HFFc6 (cell line): ENCODE results near the gene CCDC148. TPM values are rescaled to one million over a fixed set of nuclear protein-coding genes. Genes with fewer than 3 reads are reported as not detected.

Experiments used
- DNase-seq: peaks from one replicate; pipeline ENCODE4 v3.0.0-alpha.2; 2018
- H3K27ac Mint-ChIP-seq: 2 replicates; pipeline ENCODE4 v1.8.0; 2020; ENCODE audit warnings: mild to moderate bottlenecking, mixed read lengths
- H3K27me3 Mint-ChIP-seq: 2 replicates; pipeline ENCODE4 v1.8.0; 2021; ENCODE audit warnings: mild to moderate bottlenecking, moderate library complexity, mixed read lengths; ENCODE audit not compliant: insufficient read depth
- H3K36me3 Mint-ChIP-seq: 2 replicates; pipeline ENCODE4 v1.8.0; 2021; ENCODE audit warnings: low read depth, mixed read lengths
- H3K4me1 Mint-ChIP-seq: 2 replicates; pipeline ENCODE4 v1.8.0; 2020; ENCODE audit warnings: low read depth, mixed read lengths
- H3K4me3 Mint-ChIP-seq: 2 replicates; pipeline ENCODE4 v1.8.0; 2020; ENCODE audit warnings: mild to moderate bottlenecking, moderate library complexity, mixed read lengths
- H3K9me3 Mint-ChIP-seq: 2 replicates; pipeline ENCODE4 v1.8.0; 2020; ENCODE audit warnings: mild to moderate bottlenecking, mixed read lengths
- total RNA-seq, 6 experiments: library from RNA; stranded (reverse); fragmentation: NEBNext Ultra II Directional; extraction: Animal tissue kit (Norgen Biotek cat#: 25700); gene quantifications; 2 replicates in 1 of 6; 3 replicates in 5 of 6; pipeline ENCODE4 v1.2.3, GENCODE V29; 2021
- TF ChIP-seq, protein P1 (sequence below): fragments of 200-600 bp; sonication (generic); IDR thresholded peaks from 2 replicates; pipeline ENCODE4 v1.5.0; 2021; ENCODE audit warnings: antibody characterized with exemption, mild to moderate bottlenecking

Gene CCDC148
- total RNA-seq, 6 experiments from 2014 or later: 0.66 to 1.3 (median 0.84) TPM

DNA sequence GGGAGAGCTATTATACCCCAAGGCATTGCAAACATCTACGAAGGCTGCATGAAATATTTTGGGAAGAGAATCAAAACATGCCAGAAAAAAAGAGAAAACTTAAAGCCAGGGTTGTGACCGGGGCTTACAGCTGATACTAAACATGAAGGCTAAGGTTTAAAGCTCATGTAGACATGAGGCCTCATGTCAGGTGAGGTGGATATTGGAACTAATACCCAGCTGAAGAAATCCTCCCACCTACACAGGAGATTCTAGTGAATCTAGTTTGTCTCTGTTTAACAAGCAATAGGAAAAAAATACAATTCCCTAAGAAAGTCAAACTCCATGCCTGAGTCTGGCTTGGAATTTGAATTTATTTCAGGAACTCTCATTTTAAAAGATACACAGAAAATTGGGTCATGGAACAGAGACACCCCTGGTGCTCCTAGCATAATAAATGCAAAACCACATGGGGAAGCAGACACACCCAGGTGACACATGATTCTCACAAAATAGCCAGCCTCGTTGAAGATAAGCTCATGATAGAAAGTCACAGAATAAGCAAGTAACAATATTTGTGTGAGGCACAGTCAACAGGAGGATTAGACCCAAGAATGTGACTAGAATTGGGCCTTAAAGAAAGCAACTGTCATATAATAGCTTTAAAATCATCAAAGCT is 312.7 kb downstream of the CCDC148 start:
- no peak overlapping the region for H3K4me3 Mint-ChIP-seq
- H3K27me3 Mint-ChIP-seq: peaks cover 6% of the 10 kb centered on the region; the same call in 1 of the 2 replicates
- H3K36me3 Mint-ChIP-seq: no peaks in the 10 kb centered on the region

DNA sequence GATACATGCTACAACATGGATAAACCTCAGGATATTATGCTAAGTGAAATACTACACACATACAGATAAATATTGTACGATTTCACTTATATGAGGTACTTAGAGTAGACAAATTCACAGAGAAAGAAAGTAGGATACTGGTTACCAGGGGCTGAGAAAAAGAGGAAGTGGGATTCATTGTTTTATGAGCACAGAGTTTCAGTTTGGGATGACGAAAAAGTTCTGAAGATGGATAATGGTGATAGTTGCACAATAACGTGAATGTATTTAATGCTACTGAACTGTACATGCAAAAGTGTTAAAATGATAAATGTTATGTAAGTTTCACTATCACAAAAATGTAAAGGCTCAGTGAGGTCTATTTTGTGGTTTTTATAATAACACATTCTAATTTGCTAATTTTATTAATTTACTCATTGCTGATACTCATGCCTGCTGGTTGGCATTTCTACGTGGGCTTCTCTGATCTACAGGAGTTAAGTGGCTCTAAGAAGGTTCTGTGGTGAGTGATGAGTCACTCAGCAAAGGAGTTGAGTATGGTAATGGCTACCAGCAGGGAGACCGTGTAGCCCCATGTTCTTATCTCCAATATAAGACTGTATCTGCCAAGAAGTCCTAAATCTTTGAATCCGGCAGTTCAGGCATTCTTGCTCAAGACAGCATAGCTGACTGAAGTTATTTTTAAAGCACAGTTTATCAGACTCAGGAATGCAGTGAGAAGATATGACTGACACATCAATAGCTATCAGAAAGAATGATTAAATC is 313.8 kb downstream of the CCDC148 start:
- H3K27me3 Mint-ChIP-seq: peaks cover 6% of the 10 kb centered on the region; the same call in 1 of the 2 replicates
- H3K9me3 Mint-ChIP-seq: no peaks in the 10 kb centered on the region
- H3K36me3 Mint-ChIP-seq: no peaks in the 10 kb centered on the region
- no peak overlapping the region for H3K4me3 Mint-ChIP-seq
- no peak for DNase-seq
- no peaks in the 10 kb centered on the region for H3K4me1 Mint-ChIP-seq
- no peak overlapping the region for H3K27ac Mint-ChIP-seq
- TF ChIP-seq, protein P1, sequence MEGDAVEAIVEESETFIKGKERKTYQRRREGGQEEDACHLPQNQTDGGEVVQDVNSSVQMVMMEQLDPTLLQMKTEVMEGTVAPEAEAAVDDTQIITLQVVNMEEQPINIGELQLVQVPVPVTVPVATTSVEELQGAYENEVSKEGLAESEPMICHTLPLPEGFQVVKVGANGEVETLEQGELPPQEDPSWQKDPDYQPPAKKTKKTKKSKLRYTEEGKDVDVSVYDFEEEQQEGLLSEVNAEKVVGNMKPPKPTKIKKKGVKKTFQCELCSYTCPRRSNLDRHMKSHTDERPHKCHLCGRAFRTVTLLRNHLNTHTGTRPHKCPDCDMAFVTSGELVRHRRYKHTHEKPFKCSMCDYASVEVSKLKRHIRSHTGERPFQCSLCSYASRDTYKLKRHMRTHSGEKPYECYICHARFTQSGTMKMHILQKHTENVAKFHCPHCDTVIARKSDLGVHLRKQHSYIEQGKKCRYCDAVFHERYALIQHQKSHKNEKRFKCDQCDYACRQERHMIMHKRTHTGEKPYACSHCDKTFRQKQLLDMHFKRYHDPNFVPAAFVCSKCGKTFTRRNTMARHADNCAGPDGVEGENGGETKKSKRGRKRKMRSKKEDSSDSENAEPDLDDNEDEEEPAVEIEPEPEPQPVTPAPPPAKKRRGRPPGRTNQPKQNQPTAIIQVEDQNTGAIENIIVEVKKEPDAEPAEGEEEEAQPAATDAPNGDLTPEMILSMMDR: no peak

More for the DNA sequence above, 312.7 kb downstream of the CCDC148 start:
- Mint-ChIP-seq H3K9me3 (no peaks in the 10 kb centered on the region), H3K27ac (no peak overlapping the region), H3K4me1 (no peaks in the 10 kb centered on the region)
- no peak for DNase-seq
- TF ChIP-seq, protein P1: no peak

DNA sequence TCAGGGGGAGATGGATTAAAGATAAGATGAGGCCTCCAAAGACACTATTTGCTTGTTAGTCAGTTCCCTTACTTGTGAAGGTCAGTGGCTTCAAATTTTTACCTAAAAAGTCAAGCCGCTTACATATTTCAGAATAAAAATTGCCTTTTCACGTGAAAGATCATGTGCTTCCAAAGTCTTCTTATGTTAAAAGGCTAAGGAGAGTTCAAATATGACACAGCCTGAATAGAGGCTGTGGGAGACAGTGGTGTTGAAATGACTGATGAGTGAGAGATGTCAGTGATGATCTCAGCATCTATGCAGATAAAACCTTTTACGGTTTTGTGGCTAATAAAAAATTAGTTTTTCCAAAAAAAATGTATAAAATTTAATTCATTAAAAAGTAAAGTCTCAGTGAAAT is 314.4 kb downstream of the CCDC148 start:
- H3K27me3 Mint-ChIP-seq: peaks cover 6% of the 10 kb centered on the region; the same call in 1 of the 2 replicates
- no peaks in the 10 kb centered on the region for H3K4me1 Mint-ChIP-seq
- H3K4me3 Mint-ChIP-seq: no peak overlapping the region
- H3K9me3 Mint-ChIP-seq: no peaks in the 10 kb centered on the region
- no peak overlapping the region for H3K27ac Mint-ChIP-seq
- no peaks in the 10 kb centered on the region for H3K36me3 Mint-ChIP-seq
- TF ChIP-seq, protein P1: no peak
- no peak for DNase-seq

DNA sequence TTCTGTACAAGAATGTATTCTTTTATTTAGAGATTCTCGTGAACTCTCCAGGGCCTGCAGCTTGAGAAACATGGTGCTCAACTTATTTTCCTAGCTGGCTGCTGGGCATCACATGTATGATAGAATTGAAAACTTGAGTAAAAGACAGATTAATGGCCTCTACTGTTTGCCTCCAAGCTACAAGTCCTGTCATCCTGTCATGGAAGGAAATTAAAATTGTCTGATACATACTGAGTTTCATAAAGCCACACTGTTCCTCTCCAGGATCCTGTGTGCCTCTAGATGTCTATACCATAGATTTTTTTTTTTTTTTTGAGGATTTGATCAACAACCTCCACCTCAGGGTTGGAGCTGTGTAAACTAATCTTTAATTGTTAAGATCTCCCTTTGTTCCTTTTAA is 316.4 kb downstream of the CCDC148 start:
- no peaks in the 10 kb centered on the region for H3K36me3 Mint-ChIP-seq
- peaks cover 6% of the 10 kb centered on the region; the same call in 1 of the 2 replicates for H3K27me3 Mint-ChIP-seq
- no peak for DNase-seq
- no peak overlapping the region for H3K27ac Mint-ChIP-seq
- TF ChIP-seq, protein P1: no peak
- H3K4me1 Mint-ChIP-seq: no peaks in the 10 kb centered on the region
- no peaks in the 10 kb centered on the region for H3K9me3 Mint-ChIP-seq
- H3K4me3 Mint-ChIP-seq: no peak overlapping the region

DNA sequence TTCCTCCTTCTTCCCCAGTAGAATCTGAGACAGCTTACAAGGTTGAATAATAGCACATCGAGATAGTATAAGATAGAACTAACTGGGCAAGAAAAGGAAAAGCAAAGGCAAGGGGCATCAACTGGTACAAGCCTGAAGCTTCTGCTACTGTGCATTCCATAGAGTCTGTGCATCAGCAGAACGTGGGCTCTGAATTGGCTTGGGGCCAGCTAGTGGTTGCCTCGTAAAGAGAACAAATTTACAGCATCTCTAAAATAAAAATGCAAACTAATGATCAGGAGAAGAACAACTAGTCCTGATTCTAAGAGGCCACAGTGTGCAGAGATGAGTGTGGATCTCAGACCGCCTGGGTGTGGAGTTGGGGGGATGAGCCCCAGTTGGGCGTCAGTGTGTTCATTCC is 318.3 kb downstream of the CCDC148 start:
- Mint-ChIP-seq H3K36me3 (no peaks in the 10 kb centered on the region), H3K27ac (no peak overlapping the region), H3K9me3 (no peaks in the 10 kb centered on the region), H3K4me3 (no peak overlapping the region), H3K27me3 (peaks cover 6% of the 10 kb centered on the region; the same call in 1 of the 2 replicates), H3K4me1 (no peaks in the 10 kb centered on the region)
- TF ChIP-seq, protein P1: no peak
- DNase-seq: no peak
